Measurements from ENCODE around the gene ATP8B3. TPM values are rescaled to one million over a fixed set of nuclear protein-coding genes. Genes with fewer than 3 reads are reported as not detected.
A peak's percentile ranks its signal among the peaks of the same experiment; 100 is the strongest.

The ATP8B3 gene
- total RNA-seq, 2 donors from 2014 or later: 2.3 to 3.4 TPM

GRCh38 chr19:1810439-1811160 is 1.5 kb downstream of the ATP8B3 start:
- H3K27ac ChIP-seq (ENCODE audit: low read depth, low read length): no peak overlapping the region
- Mint-ChIP-seq H3K27ac (no peak overlapping the region), H3K4me3 (no peak overlapping the region), H3K27me3 (ENCODE audit: insufficient read depth) (peaks cover 8% of the 10 kb centered on the region), H3K36me3 (ENCODE audit: low read depth) (no peaks in the 10 kb centered on the region), H3K9me3 (no peaks in the 10 kb centered on the region), H3K4me1 (peaks cover 2% of the 10 kb centered on the region)
- no peaks in the 10 kb centered on the region for H3K4me1 ChIP-seq (ENCODE audit: control insufficient read depth, insufficient read depth, low read length)
- H3K9me3 ChIP-seq (ENCODE audit: control insufficient read depth, low read length): no peaks in the 10 kb centered on the region
- no peak for TF ChIP-seq CTCF (conservative IDR thresholded peaks at IDR 0.05)
- no peaks in the 10 kb centered on the region for H3K36me3 ChIP-seq (ENCODE audit: control insufficient read depth, insufficient read depth, low read length)
- no peak for DNase-seq
- H3K4me3 ChIP-seq (ENCODE audit: low read length): no peak overlapping the region
- no peak overlapping the region for H3K9ac ChIP-seq (ENCODE audit: extremely low read depth, low read length, poor library complexity, severe bottlenecking)
- no peaks in the 10 kb centered on the region for H3K27me3 ChIP-seq (ENCODE audit: control insufficient read depth, insufficient read depth, low read length, poor library complexity, severe bottlenecking)
- WGBS, 2 experiments (ENCODE audit: insufficient coverage in 1 of 2, insufficient read length in 1 of 2): 89 to 97% methylated on average over 12 to 19 of the region's 19 CpGs

DNA sequence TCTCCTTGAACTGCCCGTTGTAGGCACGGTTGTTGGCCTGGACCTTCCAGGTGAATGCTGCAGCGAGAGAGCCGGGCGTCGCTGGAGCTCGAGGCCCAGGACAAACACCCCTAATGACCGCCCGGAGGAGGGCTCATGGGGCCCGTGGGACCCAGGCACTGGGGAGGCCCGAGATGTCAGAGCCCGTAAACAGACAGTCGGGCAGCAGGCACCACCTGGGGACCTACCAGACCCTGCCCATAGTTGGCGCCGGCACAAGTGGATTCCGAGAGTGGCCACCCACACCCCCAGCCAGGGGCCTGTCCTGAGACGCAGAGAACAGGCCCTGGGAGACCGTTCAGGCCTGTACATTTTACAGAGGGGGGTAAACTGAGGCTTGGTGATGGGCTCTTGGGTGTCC is 2.4 kb downstream of the ATP8B3 start:
- Mint-ChIP-seq H3K36me3 (ENCODE audit: low read depth) (no peaks in the 10 kb centered on the region), H3K4me1 (peaks cover 2% of the 10 kb centered on the region), H3K27me3 (ENCODE audit: insufficient read depth) (peaks cover 8% of the 10 kb centered on the region), H3K9me3 (no peaks in the 10 kb centered on the region), H3K4me3 (no peak overlapping the region), H3K27ac (no peak overlapping the region)
- H3K9me3 ChIP-seq (ENCODE audit: control insufficient read depth, low read length): no peaks in the 10 kb centered on the region
- no peak for DNase-seq
- H3K36me3 ChIP-seq (ENCODE audit: control insufficient read depth, insufficient read depth, low read length): no peaks in the 10 kb centered on the region
- H3K4me1 ChIP-seq (ENCODE audit: control insufficient read depth, insufficient read depth, low read length): no peaks in the 10 kb centered on the region
- peak; percentile 33 for TF ChIP-seq CTCF (conservative IDR thresholded peaks at IDR 0.05)
- no peak overlapping the region for H3K27ac ChIP-seq (ENCODE audit: low read depth, low read length)
- H3K4me3 ChIP-seq (ENCODE audit: low read length): no peak overlapping the region
- H3K27me3 ChIP-seq (ENCODE audit: control insufficient read depth, insufficient read depth, low read length, poor library complexity, severe bottlenecking): no peaks in the 10 kb centered on the region
- WGBS, 2 experiments (ENCODE audit: insufficient coverage in 1 of 2, insufficient read length in 1 of 2): 87 to 88% methylated on average over 13 to 18 of the region's 18 CpGs
- H3K9ac ChIP-seq (ENCODE audit: extremely low read depth, low read length, poor library complexity, severe bottlenecking): no peak overlapping the region

DNA sequence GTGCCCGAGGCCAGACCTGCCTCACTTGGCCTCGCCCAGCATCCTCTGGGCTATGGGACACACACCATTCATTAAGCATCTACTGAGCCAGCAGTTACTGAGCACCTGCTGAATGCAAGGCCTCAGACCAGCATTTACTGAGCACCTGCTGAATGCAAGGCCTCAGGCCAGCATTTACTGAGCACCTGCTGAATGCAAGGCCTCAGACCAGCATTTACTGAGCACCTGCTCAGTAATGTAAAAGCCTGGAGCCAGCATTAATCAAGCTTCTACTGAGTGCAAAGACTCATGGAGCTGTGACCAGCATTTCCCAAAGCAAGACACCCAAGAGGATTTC is 3.7 kb downstream of the ATP8B3 start:
- Histone ChIP-seq H3K9me3 (ENCODE audit: control insufficient read depth, low read length) (no peaks in the 10 kb centered on the region), H3K9ac (ENCODE audit: extremely low read depth, low read length, poor library complexity, severe bottlenecking) (no peak overlapping the region), H3K4me1 (ENCODE audit: control insufficient read depth, insufficient read depth, low read length) (no peaks in the 10 kb centered on the region), H3K4me3 (ENCODE audit: low read length) (no peak overlapping the region), H3K27ac (ENCODE audit: low read depth, low read length) (no peak overlapping the region), H3K27me3 (ENCODE audit: control insufficient read depth, insufficient read depth, low read length, poor library complexity, severe bottlenecking) (no peaks in the 10 kb centered on the region), H3K36me3 (ENCODE audit: control insufficient read depth, insufficient read depth, low read length) (no peaks in the 10 kb centered on the region)
- WGBS, 2 experiments (ENCODE audit: insufficient coverage in 1 of 2, insufficient read length in 1 of 2): 89 to 93% methylated on average over 2 of the region's 2 CpGs
- Mint-ChIP-seq H3K9me3 (no peaks in the 10 kb centered on the region), H3K4me1 (peaks cover 2% of the 10 kb centered on the region), H3K27me3 (ENCODE audit: insufficient read depth) (peaks cover 8% of the 10 kb centered on the region), H3K4me3 (no peak overlapping the region), H3K27ac (no peak overlapping the region), H3K36me3 (ENCODE audit: low read depth) (no peaks in the 10 kb centered on the region)
- no peak for TF ChIP-seq CTCF (conservative IDR thresholded peaks at IDR 0.05)
- no peak for DNase-seq

Data from endodermal cell (in vitro differentiated cells).